ENCODE data around the gene BRAF.

- TF ChIP-seq CTCF (IDR thresholded peaks at IDR 0.05; ENCODE audit: poor library complexity) (no peak), EZH2 (IDR thresholded peaks at IDR 0.05; ENCODE audit: borderline replicate concordance) (no peak)
Measured at GRCh38 chr7:140961117-140961516, 36.4 kb upstream of the BRAF start.
